HCT116 (cell line): ENCODE data around the gene MAPK6.

Source experiments
- ELF1 ChIP-seq: IDR thresholded peaks from 2 replicates; pipeline ENCODE4 v1.6.1; 2012; ENCODE audit warnings: low read depth, borderline replicate concordance
- EZH2 ChIP-seq: fragments of 200-600 bp; sonication (generic); IDR thresholded peaks from 2 replicates; pipeline ENCODE4 v1.6.1; 2017; ENCODE audit warnings: antibody characterized with exemption, mixed run types
- POLR2A ChIP-seq: IDR thresholded peaks from 2 replicates; pipeline ENCODE4 v1.7.0; 2011; ENCODE audit warnings: borderline replicate concordance; ENCODE audit not compliant: insufficient read depth, insufficient read length; ENCODE audit errors: extremely low read depth
- POLR2AphosphoS5 ChIP-seq: IDR thresholded peaks from 2 replicates; pipeline ENCODE4 v1.6.1; 2011; ENCODE audit warnings: mild to moderate bottlenecking, low read depth, low read length, moderate library complexity
- YY1 ChIP-seq: IDR thresholded peaks from 2 replicates; pipeline ENCODE4 v1.6.1; 2011; ENCODE audit warnings: low read length, low read depth, moderate library complexity, mild to moderate bottlenecking; ENCODE audit not compliant: insufficient replicate concordance; ENCODE audit errors: extremely low read depth
- ZNF274 ChIP-seq: fragments of 200-500 bp; sonication (Bioruptor generic); IDR thresholded peaks from 2 replicates; pipeline ENCODE4 v1.6.1; 2014; ENCODE audit warnings: mild to moderate bottlenecking, low read depth, low read length, inconsistent platforms
- TF ChIP-seq, protein P1 (sequence below), 3 experiments: fragments of 200-600 bp in 1 of 3; sonication (generic) in 1 of 3; IDR thresholded peaks in 2 of 3; conservative IDR thresholded peaks in 1 of 3; 2 replicates each; pipeline ENCODE4 v1.5.1; 2012 to 2017; ENCODE audit warnings: low read depth in 2 of 3, low read length in 2 of 3, antibody characterized with exemption in 1 of 3, borderline replicate concordance in 1 of 3, control low read depth in 1 of 3, mild to moderate bottlenecking in 1 of 3, mixed read lengths in 1 of 3, mixed run types in 1 of 3, moderate library complexity in 1 of 3; ENCODE audit not compliant: insufficient read depth in 1 of 3
- TF ChIP-seq, protein P2 (sequence below): IDR thresholded peaks from 2 replicates; pipeline ENCODE4 v1.6.1; 2011; ENCODE audit warnings: mild to moderate bottlenecking, low read length, moderate library complexity; ENCODE audit not compliant: insufficient replicate concordance; ENCODE audit errors: extremely low read depth

DNA sequence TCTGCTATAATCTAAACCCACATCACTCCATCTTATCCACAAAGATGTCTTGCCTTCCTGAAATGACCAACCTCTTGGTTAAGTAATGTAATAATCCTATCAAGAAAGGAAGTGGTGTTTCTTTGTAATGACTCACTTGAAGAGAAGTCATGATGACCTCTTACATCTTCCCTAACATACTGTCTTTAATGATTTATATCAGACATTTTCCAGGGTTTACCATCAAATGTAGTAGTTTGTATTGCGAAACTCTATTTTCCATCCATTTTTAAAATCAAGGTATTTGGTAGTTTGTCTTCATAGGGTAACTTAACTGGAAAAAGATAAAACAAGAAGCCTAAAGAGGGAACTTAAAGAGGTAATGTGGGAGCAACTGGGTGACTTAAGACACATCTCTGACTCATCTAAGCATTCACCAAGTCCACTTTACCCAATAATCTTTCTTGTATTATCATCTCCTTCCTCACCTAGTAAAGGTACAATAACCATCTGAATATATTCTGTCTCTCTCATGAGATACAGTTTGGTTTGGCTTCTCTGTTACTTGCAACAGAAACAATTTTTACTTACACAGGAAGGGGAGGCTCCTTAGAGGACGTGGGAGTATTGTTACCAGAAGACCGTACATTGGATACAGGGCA is 5.7 kb upstream of the MAPK6 start:
- TF ChIP-seq ZNF274, result no peak
- TF ChIP-seq, protein P1, sequence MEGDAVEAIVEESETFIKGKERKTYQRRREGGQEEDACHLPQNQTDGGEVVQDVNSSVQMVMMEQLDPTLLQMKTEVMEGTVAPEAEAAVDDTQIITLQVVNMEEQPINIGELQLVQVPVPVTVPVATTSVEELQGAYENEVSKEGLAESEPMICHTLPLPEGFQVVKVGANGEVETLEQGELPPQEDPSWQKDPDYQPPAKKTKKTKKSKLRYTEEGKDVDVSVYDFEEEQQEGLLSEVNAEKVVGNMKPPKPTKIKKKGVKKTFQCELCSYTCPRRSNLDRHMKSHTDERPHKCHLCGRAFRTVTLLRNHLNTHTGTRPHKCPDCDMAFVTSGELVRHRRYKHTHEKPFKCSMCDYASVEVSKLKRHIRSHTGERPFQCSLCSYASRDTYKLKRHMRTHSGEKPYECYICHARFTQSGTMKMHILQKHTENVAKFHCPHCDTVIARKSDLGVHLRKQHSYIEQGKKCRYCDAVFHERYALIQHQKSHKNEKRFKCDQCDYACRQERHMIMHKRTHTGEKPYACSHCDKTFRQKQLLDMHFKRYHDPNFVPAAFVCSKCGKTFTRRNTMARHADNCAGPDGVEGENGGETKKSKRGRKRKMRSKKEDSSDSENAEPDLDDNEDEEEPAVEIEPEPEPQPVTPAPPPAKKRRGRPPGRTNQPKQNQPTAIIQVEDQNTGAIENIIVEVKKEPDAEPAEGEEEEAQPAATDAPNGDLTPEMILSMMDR (IDR thresholded peaks at IDR 0.05 in 2 of 3, conservative IDR thresholded peaks at IDR 0.05 in 1 of 3; ENCODE audit: borderline replicate concordance in 1 of 3, insufficient read depth in 1 of 3, low read depth in 2 of 3, low read length in 2 of 3), result no peak
- no peak for TF ChIP-seq ELF1
- no peak for TF ChIP-seq POLR2AphosphoS5
- TF ChIP-seq, protein P2, sequence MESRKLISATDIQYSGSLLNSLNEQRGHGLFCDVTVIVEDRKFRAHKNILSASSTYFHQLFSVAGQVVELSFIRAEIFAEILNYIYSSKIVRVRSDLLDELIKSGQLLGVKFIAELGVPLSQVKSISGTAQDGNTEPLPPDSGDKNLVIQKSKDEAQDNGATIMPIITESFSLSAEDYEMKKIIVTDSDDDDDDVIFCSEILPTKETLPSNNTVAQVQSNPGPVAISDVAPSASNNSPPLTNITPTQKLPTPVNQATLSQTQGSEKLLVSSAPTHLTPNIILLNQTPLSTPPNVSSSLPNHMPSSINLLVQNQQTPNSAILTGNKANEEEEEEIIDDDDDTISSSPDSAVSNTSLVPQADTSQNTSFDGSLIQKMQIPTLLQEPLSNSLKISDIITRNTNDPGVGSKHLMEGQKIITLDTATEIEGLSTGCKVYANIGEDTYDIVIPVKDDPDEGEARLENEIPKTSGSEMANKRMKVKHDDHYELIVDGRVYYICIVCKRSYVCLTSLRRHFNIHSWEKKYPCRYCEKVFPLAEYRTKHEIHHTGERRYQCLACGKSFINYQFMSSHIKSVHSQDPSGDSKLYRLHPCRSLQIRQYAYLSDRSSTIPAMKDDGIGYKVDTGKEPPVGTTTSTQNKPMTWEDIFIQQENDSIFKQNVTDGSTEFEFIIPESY, result no peak
- no peak for TF ChIP-seq EZH2
- no peak for TF ChIP-seq POLR2A
- no peak for TF ChIP-seq YY1
